GM15510 (cell line): ENCODE measurements around the gene TRIM71.

Source experiments
- POLR2A ChIP-seq: IDR thresholded peaks from 3 replicates; pipeline ENCODE4 v1.6.1; 2011; ENCODE audit warnings: borderline replicate concordance; ENCODE audit not compliant: insufficient read length; ENCODE audit errors: extremely low read depth

The TRIM71 gene

GRCh38 chr3:32868719-32869512 is 51.1 kb downstream of the TRIM71 start:
- TF ChIP-seq POLR2A, result no peak

- no peak for TF ChIP-seq POLR2A
Measured at GRCh38 chr3:32869513-32870047, 51.8 kb downstream of the TRIM71 start.

GRCh38 chr3:32870373-32871095 is 52.7 kb downstream of the TRIM71 start:
- TF ChIP-seq POLR2A, result no peak

- no peak for TF ChIP-seq POLR2A
Measured at GRCh38 chr3:32871273-32871672, 53.5 kb downstream of the TRIM71 start.

- TF ChIP-seq POLR2A, result no peak
Measured at GRCh38 chr3:32872487-32873382, 54.9 kb downstream of the TRIM71 start.

- TF ChIP-seq POLR2A, result no peak
Measured at GRCh38 chr3:32873531-32874130, 55.8 kb downstream of the TRIM71 start.

GRCh38 chr3:32876920-32877319 is 59.1 kb downstream of the TRIM71 start:
- no peak for TF ChIP-seq POLR2A

GRCh38 chr3:32877598-32877997 is 59.8 kb downstream of the TRIM71 start:
- TF ChIP-seq POLR2A, result no peak

GRCh38 chr3:32880225-32880624 is 62.4 kb downstream of the TRIM71 start:
- no peak for TF ChIP-seq POLR2A

GRCh38 chr3:32881624-32882023 is 63.8 kb downstream of the TRIM71 start:
- TF ChIP-seq POLR2A, result no peak

- no peak for TF ChIP-seq POLR2A
Measured at GRCh38 chr3:32882189-32882588, 64.4 kb downstream of the TRIM71 start.

GRCh38 chr3:32882603-32883025 is 64.8 kb downstream of the TRIM71 start:
- TF ChIP-seq POLR2A, result no peak

GRCh38 chr3:32883817-32884216 is 66.0 kb downstream of the TRIM71 start:
- no peak for TF ChIP-seq POLR2A

- no peak for TF ChIP-seq POLR2A
Measured at GRCh38 chr3:32884591-32884990, 66.8 kb downstream of the TRIM71 start.
